Neural cell (in vitro differentiated cells): ENCODE data around the gene PHACTR3. TPM values are rescaled to one million over a fixed set of nuclear protein-coding genes. Genes with fewer than 3 reads are reported as not detected.

ENCODE experiments used
- H2AFZ ChIP-seq: fragments of 200-600, 300-800 bp; sonication (generic), shearing (Covaris generic); 2 replicates; pipeline ENCODE4 v1.6.0; 2014; ENCODE audit warnings: low read depth, mild to moderate bottlenecking, antibody characterized with exemption, low read length, moderate library complexity
- H3F3A ChIP-seq: fragments of 200-600 bp; shearing (Covaris generic); 2 replicates; pipeline ENCODE4 v1.6.1; 2016; ENCODE audit warnings: mild to moderate bottlenecking, moderate library complexity, mixed read lengths, antibody characterized with exemption, low read length; ENCODE audit not compliant: insufficient read depth, poor library complexity, severe bottlenecking
- H3K27ac ChIP-seq: fragments of 200-600, 300-800 bp; sonication (generic), shearing (Covaris generic); 2 replicates; pipeline ENCODE4 v1.5.1; 2014; ENCODE audit warnings: mild to moderate bottlenecking, low read length, moderate library complexity
- H3K27me3 ChIP-seq: fragments of 300-800, 200-600 bp; sonication (generic), shearing (Covaris generic); 2 replicates; pipeline ENCODE4 v1.6.0; 2014; ENCODE audit warnings: mild to moderate bottlenecking, low read depth, low read length, moderate library complexity; ENCODE audit not compliant: insufficient read depth
- H3K36me3 ChIP-seq: fragments of 300-800, 200-600 bp; sonication (generic), shearing (Covaris generic); 2 replicates; pipeline ENCODE4 v1.5.1; 2014; ENCODE audit warnings: mild to moderate bottlenecking, antibody characterized with exemption, low read length, moderate library complexity; ENCODE audit not compliant: insufficient read depth
- H3K4me2 ChIP-seq: fragments of 300-800, 200-600 bp; sonication (generic), shearing (Covaris generic); 2 replicates; pipeline ENCODE4 v1.6.0; 2014; ENCODE audit warnings: mild to moderate bottlenecking, low read length
- H3K4me3 ChIP-seq: fragments of 300-800, 200-600 bp; sonication (generic), shearing (Covaris generic); 2 replicates; pipeline ENCODE4 v1.5.1; 2014; ENCODE audit warnings: mild to moderate bottlenecking, low read length, moderate library complexity
- H3K79me2 ChIP-seq: fragments of 200-600 bp; shearing (Covaris generic); replicated peaks from 2 replicates; pipeline ENCODE4 v1.6.0; 2014; ENCODE audit warnings: mild to moderate bottlenecking, low read length, moderate library complexity; ENCODE audit not compliant: insufficient read depth
- H3K9ac ChIP-seq: fragments of 300-800, 200-600 bp; sonication (generic), shearing (Covaris generic); 2 replicates; pipeline ENCODE4 v1.6.1; 2016; ENCODE audit warnings: mild to moderate bottlenecking, low read length, mixed read lengths
- H3K9me2 ChIP-seq: fragments of 200-600 bp; shearing (Covaris generic); 2 replicates; pipeline ENCODE4 v1.6.1; 2016; ENCODE audit warnings: mild to moderate bottlenecking, low read length, mixed read lengths; ENCODE audit not compliant: insufficient read depth
- H3K9me3 ChIP-seq: fragments of 200-600, 300-800 bp; sonication (generic), shearing (Covaris generic); 2 replicates; pipeline ENCODE4 v1.6.1; 2016; ENCODE audit warnings: mild to moderate bottlenecking, mixed run types, low read length, moderate library complexity, mixed read lengths
- H4K20me1 ChIP-seq: fragments of 200-600 bp; shearing (Covaris generic); 2 replicates; pipeline ENCODE4 v1.6.1; 2016; ENCODE audit warnings: mild to moderate bottlenecking, mixed run types; ENCODE audit not compliant: insufficient read depth
- CTCF ChIP-seq: fragments of 450-650 bp; IDR thresholded peaks from 2 replicates; pipeline ENCODE4 v1.5.1; 2014; ENCODE audit warnings: antibody characterized with exemption, mild to moderate bottlenecking, moderate library complexity; ENCODE audit not compliant: poor library complexity, severe bottlenecking
- EP300 ChIP-seq: fragments of 450-650 bp; conservative IDR thresholded peaks from 2 replicates; pipeline ENCODE4 v1.6.1; 2014; ENCODE audit warnings: antibody characterized with exemption, mild to moderate bottlenecking, moderate library complexity; ENCODE audit not compliant: poor library complexity, severe bottlenecking
- EZH2 ChIP-seq: fragments of 200-600, 300-800 bp; shearing (Covaris generic), sonication (generic); IDR thresholded peaks from 2 replicates; pipeline ENCODE4 v1.6.1; 2014; ENCODE audit warnings: antibody characterized with exemption, low read length, borderline replicate concordance, mild to moderate bottlenecking; ENCODE audit not compliant: insufficient read depth, poor library complexity, severe bottlenecking
- MXI1 ChIP-seq: fragments of 450-650 bp; conservative IDR thresholded peaks from 2 replicates; pipeline ENCODE4 v1.6.1; 2014; ENCODE audit warnings: antibody characterized with exemption, mild to moderate bottlenecking; ENCODE audit not compliant: poor library complexity, severe bottlenecking
- POLR2AphosphoS5 ChIP-seq: IDR thresholded peaks from 2 replicates; pipeline ENCODE4 v1.6.1; 2012
- RAD21 ChIP-seq: fragments of 450-650 bp; conservative IDR thresholded peaks from 2 replicates; pipeline ENCODE4 v1.6.1; 2014; ENCODE audit warnings: antibody characterized with exemption, mild to moderate bottlenecking, moderate library complexity
- SMC3 ChIP-seq: fragments of 450-650 bp; conservative IDR thresholded peaks from 2 replicates; pipeline ENCODE4 v1.6.1; 2014; ENCODE audit warnings: antibody characterized with exemption, mild to moderate bottlenecking, moderate library complexity; ENCODE audit not compliant: poor library complexity
- TAF1 ChIP-seq: IDR thresholded peaks from 2 replicates; pipeline ENCODE4 v1.6.1; 2012; ENCODE audit warnings: low read depth
- polyA plus RNA-seq: library from polyadenylated mRNA; depleted of rRNA; stranded (reverse); fragments of >200 nt; gene quantifications from 2 replicates; pipeline ENCODE4 v1.2.3, GENCODE V29; 2014
- TF ChIP-seq, protein P1 (sequence below): IDR thresholded peaks from 2 replicates; pipeline ENCODE4 v1.6.1; 2012; ENCODE audit warnings: borderline replicate concordance

PHACTR3 gene
- polyA plus RNA-seq, 1 donor from 2014 or later, result 1.3 TPM

DNA sequence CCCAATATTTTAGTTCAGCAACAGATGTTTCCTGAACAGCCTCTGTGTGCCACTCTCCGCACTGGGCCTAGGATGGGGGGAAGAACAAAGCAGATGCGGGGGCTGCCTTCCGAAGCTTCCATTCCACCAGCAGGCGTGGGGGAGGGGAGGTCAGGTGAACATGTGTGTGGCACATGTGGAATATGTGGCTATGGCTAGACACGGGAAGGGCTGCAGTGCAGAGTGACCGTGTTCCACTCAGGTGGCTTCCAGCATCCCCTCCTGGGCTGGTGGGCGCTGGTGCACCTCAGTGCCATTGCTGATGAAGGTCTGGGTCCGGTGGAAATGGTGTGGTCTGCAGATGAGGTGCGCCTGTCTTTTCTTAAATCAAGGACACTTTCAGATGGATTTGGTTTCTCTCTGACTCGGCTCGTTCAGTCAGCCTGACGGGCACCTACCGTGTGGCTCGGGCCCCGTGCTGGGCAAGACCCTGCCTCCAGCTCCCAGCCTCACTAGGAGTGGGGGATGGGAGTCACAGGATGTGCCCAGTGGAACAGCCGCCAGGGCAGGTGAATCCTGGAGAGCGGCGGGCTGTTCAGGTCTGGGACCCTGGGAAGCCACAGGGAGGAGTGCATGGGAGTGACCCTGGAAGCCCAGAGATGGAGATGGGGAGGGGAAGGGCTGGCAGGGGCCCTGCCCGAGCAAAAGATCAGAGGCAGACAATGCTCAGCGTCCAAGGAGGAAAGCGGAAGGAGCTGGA, 218.1 kb downstream of the PHACTR3 start:
- H3K4me3 ChIP-seq, result no peak overlapping the region
- H3K9me2 ChIP-seq, result no peaks in the 10 kb centered on the region
- H3K9ac ChIP-seq, result no peak overlapping the region
- no peak for TF ChIP-seq SMC3
- H3F3A ChIP-seq, result no peaks in the 10 kb centered on the region
- no peaks in the 10 kb centered on the region for H3K36me3 ChIP-seq
- no peaks in the 10 kb centered on the region for H3K9me3 ChIP-seq
- no peaks in the 10 kb centered on the region for H4K20me1 ChIP-seq
- H2AFZ ChIP-seq, result no peak overlapping the region
- no peaks in the 10 kb centered on the region for H3K27me3 ChIP-seq
- no peak overlapping the region for H3K27ac ChIP-seq
- H3K4me2 ChIP-seq, result no peak overlapping the region
- H3K79me2 ChIP-seq, result no peaks in the 10 kb centered on the region

DNA sequence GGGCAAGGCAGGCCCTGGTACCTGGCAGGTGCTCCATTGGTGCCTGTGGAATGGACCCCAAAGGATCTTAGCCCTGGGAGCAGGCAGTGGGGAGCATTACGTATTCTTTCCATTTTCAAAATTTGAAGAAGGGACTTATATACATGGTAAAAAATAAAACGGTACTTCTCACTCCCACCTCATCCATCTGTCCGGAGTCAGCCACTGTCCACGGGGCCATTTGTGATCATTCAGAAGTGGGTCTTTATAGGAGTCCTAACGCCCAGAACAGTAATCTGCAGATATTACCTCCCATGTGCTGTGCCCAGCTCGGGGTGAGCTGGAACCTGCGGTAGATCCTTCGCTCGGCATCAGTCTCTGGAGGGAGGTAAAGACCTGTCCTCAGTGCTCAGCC, 218.7 kb downstream of the PHACTR3 start:
- H3K9ac ChIP-seq, result no peak overlapping the region
- H3F3A ChIP-seq, result no peaks in the 10 kb centered on the region
- H3K27me3 ChIP-seq, result no peaks in the 10 kb centered on the region
- H3K4me2 ChIP-seq, result no peak overlapping the region
- no peaks in the 10 kb centered on the region for H4K20me1 ChIP-seq
- no peak overlapping the region for H2AFZ ChIP-seq
- no peak overlapping the region for H3K4me3 ChIP-seq
- H3K9me3 ChIP-seq, result no peaks in the 10 kb centered on the region
- H3K27ac ChIP-seq, result no peak overlapping the region
- H3K36me3 ChIP-seq, result no peaks in the 10 kb centered on the region
- no peaks in the 10 kb centered on the region for H3K79me2 ChIP-seq
- TF ChIP-seq EP300, result no peak
- TF ChIP-seq RAD21, result no peak
- TF ChIP-seq, protein P1, sequence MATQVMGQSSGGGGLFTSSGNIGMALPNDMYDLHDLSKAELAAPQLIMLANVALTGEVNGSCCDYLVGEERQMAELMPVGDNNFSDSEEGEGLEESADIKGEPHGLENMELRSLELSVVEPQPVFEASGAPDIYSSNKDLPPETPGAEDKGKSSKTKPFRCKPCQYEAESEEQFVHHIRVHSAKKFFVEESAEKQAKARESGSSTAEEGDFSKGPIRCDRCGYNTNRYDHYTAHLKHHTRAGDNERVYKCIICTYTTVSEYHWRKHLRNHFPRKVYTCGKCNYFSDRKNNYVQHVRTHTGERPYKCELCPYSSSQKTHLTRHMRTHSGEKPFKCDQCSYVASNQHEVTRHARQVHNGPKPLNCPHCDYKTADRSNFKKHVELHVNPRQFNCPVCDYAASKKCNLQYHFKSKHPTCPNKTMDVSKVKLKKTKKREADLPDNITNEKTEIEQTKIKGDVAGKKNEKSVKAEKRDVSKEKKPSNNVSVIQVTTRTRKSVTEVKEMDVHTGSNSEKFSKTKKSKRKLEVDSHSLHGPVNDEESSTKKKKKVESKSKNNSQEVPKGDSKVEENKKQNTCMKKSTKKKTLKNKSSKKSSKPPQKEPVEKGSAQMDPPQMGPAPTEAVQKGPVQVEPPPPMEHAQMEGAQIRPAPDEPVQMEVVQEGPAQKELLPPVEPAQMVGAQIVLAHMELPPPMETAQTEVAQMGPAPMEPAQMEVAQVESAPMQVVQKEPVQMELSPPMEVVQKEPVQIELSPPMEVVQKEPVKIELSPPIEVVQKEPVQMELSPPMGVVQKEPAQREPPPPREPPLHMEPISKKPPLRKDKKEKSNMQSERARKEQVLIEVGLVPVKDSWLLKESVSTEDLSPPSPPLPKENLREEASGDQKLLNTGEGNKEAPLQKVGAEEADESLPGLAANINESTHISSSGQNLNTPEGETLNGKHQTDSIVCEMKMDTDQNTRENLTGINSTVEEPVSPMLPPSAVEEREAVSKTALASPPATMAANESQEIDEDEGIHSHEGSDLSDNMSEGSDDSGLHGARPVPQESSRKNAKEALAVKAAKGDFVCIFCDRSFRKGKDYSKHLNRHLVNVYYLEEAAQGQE, result no peak
- TF ChIP-seq TAF1, result no peak
- no peak for TF ChIP-seq EZH2
- no peak for TF ChIP-seq MXI1
- TF ChIP-seq SMC3, result no peak
- no peak for TF ChIP-seq POLR2AphosphoS5
- no peak for TF ChIP-seq CTCF
- no peaks in the 10 kb centered on the region for H3K9me2 ChIP-seq
